Measurements from ENCODE around the gene SUMO2.

GRCh38 chr17:75147878-75148546 is 34.7 kb downstream of the SUMO2 start:
- TF ChIP-seq BACH2 (CRISPR knock-in tag; IDR thresholded peaks at IDR 0.05; ENCODE audit: borderline replicate concordance) (no peak), RARB (CRISPR knock-in tag; IDR thresholded peaks at IDR 0.05) (no peak), GLIS3 (CRISPR knock-in tag; IDR thresholded peaks at IDR 0.05) (no peak), PATZ1 (CRISPR knock-in tag; IDR thresholded peaks at IDR 0.05; ENCODE audit: borderline replicate concordance) (no peak), PPARA (CRISPR knock-in tag; IDR thresholded peaks at IDR 0.05; ENCODE audit: borderline replicate concordance) (no peak), ZFP30 (CRISPR knock-in tag; IDR thresholded peaks at IDR 0.05) (no peak)
- TF ChIP-seq, protein P1, sequence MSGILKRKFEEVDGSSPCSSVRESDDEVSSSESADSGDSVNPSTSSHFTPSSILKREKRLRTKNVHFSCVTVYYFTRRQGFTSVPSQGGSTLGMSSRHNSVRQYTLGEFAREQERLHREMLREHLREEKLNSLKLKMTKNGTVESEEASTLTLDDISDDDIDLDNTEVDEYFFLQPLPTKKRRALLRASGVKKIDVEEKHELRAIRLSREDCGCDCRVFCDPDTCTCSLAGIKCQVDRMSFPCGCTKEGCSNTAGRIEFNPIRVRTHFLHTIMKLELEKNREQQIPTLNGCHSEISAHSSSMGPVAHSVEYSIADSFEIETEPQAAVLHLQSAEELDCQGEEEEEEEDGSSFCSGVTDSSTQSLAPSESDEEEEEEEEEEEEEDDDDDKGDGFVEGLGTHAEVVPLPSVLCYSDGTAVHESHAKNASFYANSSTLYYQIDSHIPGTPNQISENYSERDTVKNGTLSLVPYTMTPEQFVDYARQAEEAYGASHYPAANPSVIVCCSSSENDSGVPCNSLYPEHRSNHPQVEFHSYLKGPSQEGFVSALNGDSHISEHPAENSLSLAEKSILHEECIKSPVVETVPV (CRISPR knock-in tag; IDR thresholded peaks at IDR 0.05): no peak

All from SK-N-SH treated with all-trans-retinoic acid at 6 μM for 48 hours (cell line).